GM21619 (cell line): ENCODE data around the gene ATRN.

ENCODE experiments used
- ATAC-seq: cut with Tn5 transposase; IDR thresholded peaks from one replicate; pipeline ENCODE4 v1.9.1; 2021; ENCODE audit not compliant: unreplicated experiment

ATRN gene

GRCh38 chr20:3672547-3673171 is 201.8 kb downstream of the ATRN start:
- ATAC-seq, result no peak

GRCh38 chr20:3673221-3674070 is 202.6 kb downstream of the ATRN start:
- no peak for ATAC-seq

- ATAC-seq, result no peak
Measured at GRCh38 chr20:3674447-3674846, 203.6 kb downstream of the ATRN start.

- ATAC-seq, result no peak
Measured at GRCh38 chr20:3674995-3675900, 204.4 kb downstream of the ATRN start.

- no peak for ATAC-seq
Measured at GRCh38 chr20:3677733-3678132, 206.9 kb downstream of the ATRN start.

GRCh38 chr20:3678198-3678597 is 207.4 kb downstream of the ATRN start:
- ATAC-seq, result no peak

GRCh38 chr20:3678856-3679720 is 208.3 kb downstream of the ATRN start:
- no peak for ATAC-seq

GRCh38 chr20:3679749-3680700 is 209.2 kb downstream of the ATRN start:
- no peak for ATAC-seq

GRCh38 chr20:3680701-3681351 is 210.0 kb downstream of the ATRN start:
- ATAC-seq, result no peak

- no peak for ATAC-seq
Measured at GRCh38 chr20:3681352-3681930, 210.6 kb downstream of the ATRN start.

GRCh38 chr20:3681931-3682781 is 211.3 kb downstream of the ATRN start, which contains the start of gene ADAM33:
ADAM33 (minus strand) TSS chr20:3682010; CDS start chr20:3682004, 6 bp downstream.
- ATAC-seq, result no peak

GRCh38 chr20:3685341-3685740 is 214.5 kb downstream of the ATRN start:
- ATAC-seq, result no peak

- no peak for ATAC-seq
Measured at GRCh38 chr20:3686421-3686820, 215.6 kb downstream of the ATRN start.

GRCh38 chr20:3686867-3687321 is 216.1 kb downstream of the ATRN start:
- ATAC-seq, result no peak

GRCh38 chr20:3687655-3688054 is 216.8 kb downstream of the ATRN start:
- no peak for ATAC-seq

- ATAC-seq, result no peak
Measured at GRCh38 chr20:3689978-3690377, 219.2 kb downstream of the ATRN start.

GRCh38 chr20:3690413-3690812 is 219.6 kb downstream of the ATRN start:
- no peak for ATAC-seq
